ENCODE measurements around the gene UBE2J2.
"Not testable (repeated sequence)": the region's sequence is repeated elsewhere in the genome, so short reads cannot be mapped to it uniquely, and the experiment has no call there.

Gene UBE2J2

DNA sequence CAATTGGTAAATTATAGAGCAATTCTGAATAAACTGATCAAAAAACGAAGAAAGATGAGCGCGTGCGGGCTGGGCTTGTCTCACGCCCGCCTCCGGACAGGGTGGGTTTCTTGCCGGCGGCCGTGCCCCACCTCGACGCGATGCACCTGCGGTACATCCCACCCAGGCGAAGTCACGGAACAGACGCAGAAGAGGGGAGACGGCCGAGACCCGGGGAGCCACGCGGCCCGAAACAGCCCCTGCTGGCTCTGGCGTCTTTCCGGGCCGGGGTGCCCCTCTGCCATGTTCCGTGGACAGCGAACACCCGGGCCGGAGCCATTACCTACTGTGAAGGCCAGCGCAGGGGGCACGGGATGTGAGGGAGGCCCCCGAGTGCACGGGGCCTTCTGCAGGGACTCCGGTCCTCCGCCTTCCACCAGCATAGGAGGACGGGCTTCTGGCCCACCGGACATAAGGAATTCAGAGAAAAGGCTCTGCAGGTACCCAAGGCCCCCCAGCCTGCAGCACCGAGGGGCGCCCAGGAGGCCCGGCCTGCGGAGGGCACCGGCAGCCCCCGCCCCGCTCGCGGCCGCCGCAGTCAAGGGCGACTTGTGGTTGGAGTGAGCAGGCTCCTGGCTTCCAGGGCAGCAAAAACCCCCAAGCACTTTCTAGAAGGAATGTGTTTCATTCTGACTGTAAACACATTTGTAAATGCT is 19.5 kb downstream of the UBE2J2 start:
- no peak for DNase-seq

DNA sequence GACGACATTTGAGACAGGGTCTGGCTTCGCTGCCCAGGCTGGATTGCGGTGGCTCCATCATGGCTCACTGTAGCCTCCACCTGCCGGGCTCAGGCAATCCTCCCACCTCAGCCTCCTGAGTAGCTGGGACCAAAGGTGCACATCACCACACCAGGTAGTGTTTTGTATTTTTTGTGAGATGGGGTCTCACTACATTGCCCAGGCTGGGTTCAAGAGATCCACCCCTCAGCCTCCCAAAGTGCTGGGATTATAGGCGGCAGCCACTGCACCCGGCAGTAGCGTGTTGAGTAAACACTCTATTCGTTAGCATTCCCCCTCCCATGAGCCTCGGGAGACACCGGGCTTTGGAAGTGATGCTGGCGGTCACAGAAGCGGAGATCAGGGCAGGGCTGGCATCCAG is 20.3 kb downstream of the UBE2J2 start:
- no peak for DNase-seq

DNA sequence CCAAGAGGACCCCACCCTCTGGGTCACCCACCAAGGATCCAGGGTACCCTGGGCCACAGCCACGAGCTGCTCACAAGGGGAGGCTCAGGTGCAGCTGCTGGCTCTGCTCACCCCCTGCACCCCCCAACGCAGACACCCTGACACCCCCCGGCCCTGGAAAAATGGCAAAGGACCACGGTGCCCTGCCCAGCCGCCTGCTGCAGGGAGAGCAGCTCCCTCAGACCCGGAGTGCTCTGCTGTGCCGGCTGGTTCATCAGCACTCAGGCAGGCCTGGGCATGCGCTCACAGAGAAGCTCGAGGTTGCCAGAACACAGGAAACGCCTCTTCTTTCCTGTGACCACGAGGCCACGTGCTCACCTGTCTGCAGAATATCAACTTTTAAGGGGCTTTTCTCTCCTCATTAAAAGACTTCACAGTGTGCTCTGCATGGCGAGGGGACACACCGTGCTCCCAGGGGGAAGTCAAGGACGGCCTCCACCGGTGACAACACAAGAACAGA is 22.8 kb downstream of the UBE2J2 start:
- peak; percentile 86 for DNase-seq

DNA sequence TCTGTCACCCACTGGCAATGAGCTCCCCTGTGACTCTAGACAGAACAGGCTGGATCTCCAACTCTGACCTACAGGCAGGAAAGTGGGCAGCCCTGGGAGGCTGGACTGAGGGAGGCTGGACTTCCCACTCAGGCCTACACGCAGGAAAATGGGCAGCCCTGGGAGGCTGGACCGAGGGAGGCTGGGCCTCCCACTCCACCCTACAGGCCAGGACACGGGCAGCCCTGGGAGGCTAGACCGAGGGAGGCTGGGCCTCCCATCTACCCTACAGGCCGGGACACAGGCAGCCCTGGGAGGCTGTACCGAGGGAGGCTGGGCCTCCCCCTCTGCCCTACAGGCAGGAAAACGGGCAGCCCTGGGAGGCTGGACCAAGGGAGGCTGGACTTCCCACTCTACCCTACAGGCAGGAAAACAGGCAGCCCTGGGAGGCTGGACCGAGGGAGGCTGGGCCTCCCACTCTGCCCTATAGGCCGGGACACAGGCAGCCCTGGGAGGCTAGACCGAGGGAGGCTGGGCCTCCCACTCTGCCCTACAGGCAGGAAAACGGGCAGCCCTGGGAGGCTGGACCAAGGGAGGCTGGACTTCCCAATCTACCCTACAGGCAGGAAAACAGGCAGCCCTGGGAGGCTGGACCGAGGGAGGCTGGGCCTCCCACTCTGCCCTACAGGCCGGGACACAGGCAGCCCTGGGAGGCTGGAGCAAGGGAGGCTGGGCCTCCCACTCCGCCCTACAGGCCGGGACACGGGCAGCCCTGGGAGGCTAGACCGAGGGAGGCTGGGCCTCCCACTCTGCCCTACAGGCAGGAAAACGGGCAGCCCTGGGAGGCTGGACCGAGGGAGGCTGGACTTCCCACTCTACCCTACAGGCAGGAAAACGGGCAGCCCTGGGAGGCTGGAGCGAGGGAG is 25.4 kb downstream of the UBE2J2 start:
- DNase-seq, result not testable (repeated sequence)

DNA sequence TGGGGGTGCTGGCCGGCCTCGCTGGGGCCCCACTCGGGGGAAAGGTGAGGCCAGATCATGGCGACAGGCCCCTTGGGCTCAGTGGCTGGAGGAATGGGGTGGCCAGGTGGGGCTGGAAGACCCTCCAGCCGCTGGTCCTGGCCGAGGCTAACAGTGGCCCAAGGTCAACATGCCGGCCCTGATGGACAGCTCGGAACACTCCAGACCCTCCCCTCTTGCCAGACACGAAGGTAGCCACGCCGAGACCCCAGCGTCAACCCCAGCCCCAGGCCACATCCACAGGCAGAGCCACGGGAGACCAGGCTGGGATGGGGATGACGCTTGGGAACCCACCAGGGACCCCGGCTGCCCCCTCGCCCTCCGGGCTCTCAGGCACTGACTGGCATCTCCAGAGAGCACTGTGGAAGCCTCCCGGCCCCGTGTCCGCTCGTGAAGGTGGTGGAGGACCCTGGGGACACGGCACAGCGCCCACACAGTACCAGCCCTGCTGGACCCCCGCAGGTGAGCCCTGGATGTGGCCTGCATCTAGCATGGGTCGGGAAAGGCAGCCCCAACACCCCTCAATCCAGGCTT is 26.2 kb downstream of the UBE2J2 start:
- DNase-seq, result no peak

DNA sequence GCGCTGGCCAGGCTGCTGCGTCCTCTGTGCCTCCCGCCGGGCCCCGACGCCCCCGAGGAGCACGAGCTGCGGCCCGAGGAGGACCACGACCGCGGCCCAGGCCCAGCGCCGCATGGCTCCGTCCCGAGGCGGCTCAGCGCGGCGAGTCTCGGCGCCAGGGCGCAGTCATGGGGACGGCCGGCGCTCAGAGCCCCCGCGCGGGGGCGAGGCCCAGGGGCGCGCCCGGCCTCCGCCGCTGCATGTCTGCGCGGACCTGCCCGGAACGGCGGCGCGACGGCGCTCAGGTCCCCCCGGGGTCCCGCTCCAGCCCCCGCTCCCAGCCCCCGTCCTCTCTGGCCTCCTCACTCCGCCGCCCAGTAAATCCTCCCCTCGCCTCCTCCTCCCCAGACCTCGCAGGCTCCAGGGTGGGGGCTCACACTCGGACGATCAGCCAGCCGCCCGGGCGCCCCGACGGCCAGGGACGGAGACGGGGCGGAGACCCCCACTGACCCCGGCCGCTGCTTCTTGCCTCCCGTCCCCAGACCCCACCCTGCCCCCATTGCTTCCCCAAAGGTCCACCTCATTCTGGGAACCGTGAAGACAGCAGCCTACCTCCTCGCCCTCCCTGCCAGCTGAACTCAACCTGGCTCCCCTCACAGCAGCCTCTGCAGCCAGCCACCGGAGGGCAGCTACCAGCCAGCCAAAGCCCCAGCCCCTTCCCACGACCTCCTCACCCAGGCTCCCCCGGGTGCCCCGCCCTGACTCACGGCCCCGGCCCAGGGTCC is 26.9 kb downstream of the UBE2J2 start, which contains the start of gene C1QTNF12:
Gene C1QTNF12, minus strand, starts transcription at position 146 of the 764 bp plus-strand sequence. Its CDS starts 32 bp downstream, at position 114.
- DNase-seq, result no peak

DNA sequence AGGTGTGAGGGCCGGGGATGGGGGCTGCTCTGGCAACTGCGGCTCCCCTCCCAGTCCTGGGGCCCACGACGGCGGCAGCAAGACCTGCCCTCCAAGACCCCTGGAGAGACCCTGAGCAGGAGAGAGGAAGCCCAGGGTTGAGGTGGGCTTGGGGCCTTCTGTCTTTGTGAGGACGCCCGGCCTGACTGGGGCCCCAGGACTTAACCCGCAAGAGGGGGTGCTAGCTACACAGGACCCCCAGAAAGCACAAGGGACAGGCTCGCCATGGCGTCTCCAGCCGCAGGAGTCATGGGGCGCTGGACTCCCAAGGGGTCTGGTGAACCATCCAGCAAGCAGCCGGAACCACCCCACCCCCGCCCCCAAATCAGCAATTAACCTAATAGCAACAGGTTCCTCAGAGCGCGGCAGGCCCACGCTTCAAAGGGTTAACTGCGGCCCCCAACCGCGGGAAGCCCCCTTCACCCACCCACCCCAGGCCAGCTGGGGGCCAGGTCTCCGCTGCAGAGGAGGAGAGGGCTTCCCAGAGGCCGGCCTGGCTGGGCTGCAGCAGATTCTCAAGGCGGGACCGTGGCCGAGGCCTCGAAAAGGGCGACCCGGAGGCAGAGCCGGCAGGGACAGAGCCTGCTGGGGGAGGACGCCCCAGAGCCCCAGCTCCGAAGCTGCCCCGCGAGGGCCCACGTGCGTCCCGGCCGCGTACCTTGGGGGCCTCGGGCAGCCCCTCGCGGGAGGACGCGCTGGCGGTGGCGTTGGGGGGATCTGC is 27.7 kb downstream of the UBE2J2 start:
- DNase-seq, result no peak

DNA sequence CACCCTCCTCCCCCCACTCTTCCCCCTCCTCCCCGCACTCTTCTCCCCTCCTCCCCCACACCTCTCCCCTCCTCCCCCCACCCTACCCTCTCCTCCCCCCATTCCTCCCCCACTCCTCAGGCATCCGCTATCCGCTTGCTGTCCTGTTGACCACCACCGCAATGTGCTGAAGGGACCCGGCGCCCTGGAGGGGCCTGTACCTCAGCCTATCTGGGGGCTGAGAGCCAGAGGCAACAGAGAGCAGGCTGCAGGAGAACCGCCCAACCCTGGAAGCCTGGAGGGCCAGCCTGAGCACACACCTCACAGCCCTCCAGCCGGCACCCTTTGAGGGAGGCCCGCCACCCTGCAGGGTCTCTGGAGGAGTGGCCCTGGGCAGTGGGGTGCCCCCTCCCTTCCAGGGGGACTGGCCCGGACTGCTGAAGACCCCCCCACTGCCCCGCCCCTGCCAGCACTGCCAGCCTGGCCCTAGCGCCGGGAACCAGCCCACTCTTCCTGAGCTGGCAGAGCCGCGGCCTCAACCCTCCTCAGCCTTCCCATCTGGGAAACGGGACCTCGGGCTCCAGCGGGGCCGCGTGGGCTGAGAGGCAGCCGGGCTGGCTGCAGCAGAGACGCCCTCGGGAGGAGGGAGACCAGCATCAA is 28.4 kb downstream of the UBE2J2 start:
- DNase-seq, result no peak

DNA sequence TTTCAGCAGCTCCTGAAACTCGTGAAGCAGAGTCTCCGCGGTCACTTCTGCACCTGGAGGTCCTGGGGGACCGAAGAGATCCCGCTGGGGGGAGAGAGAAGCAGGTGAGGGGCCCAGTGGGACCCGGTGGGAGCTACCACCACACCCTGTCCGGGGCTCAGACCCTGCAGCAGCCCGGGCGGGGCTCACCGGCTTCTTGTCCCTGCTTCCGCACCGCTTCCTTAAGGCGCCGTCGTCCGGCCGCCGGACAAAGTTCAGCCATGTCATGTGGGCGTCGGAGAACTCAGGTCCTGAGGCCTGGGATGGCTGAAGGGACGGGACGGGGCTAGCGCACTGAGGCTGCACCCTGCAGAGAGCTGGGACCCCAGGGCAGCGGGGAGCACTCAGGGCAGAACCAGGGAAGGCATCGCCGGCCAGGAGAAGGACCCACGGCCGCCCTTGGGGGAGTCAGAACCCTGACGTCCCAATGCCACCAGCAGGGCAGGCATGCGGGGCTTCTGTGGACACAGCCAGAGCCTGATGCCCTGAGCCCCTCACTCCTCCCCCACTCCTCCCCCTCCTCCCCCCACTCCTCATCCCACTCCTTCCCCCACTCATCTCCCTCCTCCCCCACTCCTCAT is 29.4 kb downstream of the UBE2J2 start:
- no peak for DNase-seq

DNA sequence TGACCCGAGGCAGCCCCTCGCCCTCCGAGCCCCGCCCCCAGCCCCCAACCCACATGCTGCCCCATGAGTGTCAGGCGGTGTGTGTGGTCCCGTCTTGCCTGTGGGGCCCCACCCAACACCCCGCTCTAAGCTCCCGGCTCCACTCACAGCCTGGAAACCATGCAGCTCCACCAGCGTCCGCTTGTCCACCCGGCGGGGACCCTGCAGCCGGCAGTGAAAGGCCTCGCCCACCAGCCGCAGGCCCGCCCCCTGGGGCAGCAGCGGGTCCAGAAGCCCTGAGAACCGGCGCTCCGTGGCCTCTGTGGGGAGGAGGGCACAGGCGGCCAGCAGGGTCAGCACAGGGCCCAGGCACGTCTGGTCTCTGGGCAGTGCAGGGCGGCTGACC is 29.9 kb downstream of the UBE2J2 start:
- no peak for DNase-seq

DNA sequence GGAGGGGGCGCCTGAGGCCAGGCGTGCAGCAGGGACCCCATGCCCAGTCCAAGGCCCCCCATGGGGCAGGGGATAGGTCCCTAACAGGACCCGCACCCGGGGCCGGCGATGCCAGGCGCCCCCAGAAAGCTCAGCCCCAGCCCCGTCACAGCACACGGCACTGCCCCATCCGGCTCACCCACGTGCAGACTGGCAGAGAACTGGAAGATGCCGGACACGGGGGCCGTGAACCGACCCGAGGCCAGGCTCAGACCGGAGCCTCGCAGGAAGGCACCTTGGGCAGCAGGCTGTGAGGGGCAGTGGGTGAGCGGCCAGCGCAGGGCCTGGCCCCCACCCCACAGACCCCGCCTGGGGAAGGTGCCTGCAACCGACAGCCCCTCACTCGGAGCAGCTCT is 30.4 kb downstream of the UBE2J2 start:
- no peak for DNase-seq

DNA sequence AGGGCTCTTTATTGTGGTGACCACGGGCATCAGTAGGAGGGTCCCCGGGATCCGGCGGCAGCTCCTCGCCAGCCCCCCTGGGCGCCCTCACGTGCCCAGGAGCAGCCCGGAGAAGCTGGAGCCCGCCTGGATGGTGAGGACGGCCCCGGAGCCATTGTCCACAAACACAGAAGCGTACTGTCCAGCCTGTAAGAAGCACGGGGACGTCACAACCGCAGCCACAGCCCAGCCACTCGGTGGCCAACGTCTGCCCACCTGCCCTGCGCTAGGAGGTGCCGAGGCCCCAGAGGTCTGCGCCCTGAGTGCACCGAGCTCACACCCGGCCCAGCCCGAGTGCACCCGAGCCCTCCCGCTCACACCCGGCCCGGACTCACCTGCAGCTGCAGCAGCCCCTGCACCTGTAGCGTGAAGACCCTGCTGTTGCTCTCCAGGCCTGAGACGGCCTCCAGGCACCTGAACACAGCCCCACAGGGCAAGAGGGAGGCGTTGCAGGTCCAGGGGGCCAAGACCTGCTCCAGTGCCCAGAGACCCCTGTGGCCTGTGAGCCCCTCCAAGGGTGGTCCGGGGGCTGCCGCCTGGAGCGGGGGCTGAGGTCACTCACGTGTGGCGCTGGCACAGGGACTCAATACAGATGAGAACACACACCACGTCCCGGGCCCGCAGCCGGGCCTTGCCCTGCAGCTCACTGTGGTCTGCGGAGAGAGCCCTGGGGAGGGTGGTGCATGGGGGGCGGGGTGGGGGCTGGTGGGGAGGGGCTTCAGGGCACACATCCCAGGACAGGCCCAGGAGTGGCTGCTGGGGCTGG is 31.0 kb downstream of the UBE2J2 start:
- no peak for DNase-seq

DNA sequence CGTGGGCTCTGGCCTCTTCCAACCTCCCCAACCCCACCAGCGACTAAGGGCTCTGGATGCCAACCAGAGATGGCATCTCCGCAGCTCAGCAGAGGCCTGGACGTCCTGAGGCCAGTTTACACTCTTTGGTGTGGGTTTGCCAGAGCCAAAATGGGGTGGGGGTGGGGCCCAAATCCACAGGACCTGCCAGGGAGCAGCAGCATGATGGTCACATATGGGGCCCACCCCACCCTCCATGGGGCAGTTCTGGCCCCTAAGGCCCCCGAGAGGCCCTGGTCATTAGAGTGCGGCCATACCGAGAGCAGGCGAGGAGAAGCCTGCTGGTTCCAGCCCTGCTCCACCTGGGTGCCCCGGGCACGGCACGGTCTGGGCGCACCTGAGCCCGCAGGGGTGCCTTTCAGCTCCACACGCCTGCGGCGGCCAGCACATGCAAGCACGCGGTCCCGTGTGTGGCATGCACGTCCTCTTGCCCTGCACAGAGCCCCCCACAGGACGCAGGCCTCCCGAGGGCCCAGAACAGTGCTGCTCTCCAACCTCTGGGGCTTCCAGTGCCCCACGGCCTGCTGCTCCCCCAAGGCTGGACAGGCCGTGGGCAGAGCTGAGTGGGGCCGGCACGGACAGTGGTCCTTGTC is 31.9 kb downstream of the UBE2J2 start:
- DNase-seq, result no peak

DNA sequence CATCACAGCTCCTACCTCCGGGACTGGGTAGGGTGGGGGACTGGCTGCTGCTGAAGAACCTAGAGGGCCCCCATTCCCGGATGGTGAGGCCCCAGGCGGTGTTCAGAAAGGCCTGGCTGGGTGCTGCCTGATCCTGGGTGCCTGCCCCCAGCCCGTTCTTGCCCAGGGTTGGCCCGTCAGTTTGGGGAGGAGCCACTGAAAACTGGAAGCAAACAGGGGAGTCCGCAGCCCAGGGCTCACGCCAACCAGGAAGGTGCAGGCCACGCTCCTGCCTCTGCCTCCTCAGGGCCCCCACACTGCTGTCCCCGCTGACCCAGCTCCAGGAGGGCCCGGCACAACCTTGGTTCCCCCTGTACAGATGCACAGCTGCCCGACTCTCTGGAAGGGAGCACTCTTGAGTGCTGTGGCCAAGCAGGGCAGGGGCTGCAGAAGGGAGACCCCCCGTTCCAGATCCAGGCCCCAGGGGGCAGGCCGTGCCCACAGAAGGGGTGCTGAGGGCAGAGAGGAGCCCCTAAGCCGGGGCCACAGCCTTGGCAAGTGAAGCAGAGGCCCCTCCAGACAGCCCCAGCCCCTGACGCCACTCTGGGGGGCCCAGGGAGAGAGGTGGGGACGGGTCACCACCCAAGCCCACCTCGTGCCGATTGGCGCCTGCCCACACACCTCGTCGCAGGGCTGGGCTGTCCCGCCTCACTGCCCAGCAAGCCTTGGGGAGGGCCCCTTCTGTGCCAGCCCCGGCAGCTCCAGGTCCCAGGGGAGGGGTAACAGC is 32.6 kb downstream of the UBE2J2 start:
- no peak for DNase-seq

DNA sequence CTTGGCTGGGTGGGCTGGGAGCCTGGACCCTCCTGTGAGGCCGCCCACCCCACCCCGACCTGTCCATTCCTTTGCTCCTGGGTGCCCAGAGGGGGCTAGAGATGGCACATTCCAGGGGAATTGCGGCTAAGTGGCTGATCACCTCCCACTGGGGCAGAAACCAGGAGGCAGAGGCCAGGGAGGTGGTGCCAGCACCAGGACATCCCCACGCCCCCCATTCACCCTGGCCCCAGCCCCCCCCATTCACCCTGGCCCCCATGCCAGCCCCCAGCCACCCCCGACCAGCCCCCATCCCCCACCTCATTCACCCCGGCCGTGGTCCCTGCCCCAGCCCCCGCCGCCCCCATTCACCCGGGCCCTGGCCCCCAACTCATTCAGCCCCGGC is 33.3 kb downstream of the UBE2J2 start:
- DNase-seq, result no peak

DNA sequence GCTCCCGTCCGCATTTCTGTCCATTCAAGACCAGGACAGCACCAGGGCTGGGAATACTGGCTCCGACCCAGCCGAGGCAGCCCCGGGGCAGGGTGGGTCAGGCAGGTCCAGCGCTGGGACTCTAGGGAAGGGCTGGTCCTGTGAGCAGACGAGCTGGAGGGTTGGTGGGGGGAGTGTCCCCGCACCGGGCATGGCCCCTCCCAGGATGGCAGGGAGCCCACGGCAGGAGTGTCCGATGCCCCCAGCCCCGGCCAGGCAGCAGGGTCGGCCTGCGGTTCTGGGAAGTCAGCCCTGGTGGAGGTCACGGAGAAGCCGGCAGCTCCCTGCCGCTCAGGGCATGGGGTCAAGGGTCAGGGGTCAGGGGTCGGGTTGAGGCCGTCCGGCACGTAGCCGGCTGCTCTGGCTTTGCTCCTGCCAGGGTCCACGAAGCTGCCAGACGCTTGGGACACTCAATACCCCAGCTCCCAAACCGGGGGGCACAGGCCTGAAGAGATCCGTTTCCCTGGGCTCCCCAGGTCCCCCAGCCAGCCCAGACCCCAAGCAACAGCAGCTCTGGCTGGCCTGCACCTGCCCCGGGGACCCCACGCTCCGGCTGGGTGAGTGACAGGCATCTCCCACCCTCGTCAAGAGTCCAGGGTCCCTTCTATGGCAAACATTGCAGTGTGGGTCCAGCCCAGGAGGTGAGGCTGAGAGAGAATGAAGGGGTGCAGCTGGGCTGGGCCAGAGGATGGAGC is 33.9 kb downstream of the UBE2J2 start:
- no peak for DNase-seq

DNA sequence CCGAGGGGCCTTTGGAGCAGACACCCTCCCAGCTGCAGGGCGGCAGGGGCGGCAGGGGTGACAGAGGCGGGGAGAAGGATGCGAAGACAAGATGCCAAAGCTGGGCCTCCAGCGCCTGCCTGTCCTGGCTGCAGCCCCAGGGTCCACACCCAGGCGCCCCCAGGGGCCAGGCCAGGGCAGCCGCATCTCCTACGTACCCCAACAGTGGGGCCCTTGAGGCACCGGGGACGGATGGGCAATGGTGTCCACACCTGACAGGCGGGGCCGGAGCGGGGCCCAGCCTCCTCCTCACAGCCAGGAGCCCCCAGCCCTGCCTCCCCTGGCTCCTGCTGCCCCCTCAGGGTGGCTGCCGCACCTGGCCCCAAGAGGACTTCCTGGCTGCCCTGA is 34.4 kb downstream of the UBE2J2 start:
- no peak for DNase-seq

DNA sequence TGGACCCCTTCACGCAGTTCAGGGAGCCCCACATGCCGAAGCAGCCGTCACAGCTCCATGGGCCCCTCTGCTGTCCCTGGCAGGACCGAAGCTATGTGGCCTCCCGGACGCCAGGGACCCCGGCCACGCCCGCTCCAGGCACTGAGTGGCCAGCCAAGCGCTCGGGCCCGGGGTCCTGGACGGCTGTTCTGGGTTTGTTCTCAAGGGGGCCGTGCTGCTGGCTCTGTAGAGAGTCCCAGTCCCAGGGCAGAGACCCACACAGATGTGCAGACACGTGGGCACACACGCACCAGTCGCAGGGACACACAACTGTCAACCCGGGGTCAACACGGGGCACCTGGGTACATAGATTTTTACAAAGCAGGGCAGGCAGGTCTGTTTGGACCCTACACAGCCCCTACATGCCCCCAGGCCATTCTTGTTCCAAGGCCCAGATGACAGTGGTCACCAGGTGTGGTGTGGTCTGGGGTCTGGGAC is 34.9 kb downstream of the UBE2J2 start:
- no peak for DNase-seq
